Adipose tissue (tissue), 3 donors: ENCODE measurements around the gene AKNA. TPM values are rescaled to one million over a fixed set of nuclear protein-coding genes. Genes with fewer than 3 reads are reported as not detected.

Source experiments
- H3K27ac ChIP-seq: one replicate; pipeline ENCODE4 v1.5.1; 2013; ENCODE audit warnings: low read depth, low read length
- WGBS, 3 donors: extraction: QIAGEN DNeasy Blood & Tissue Kit; methylation state at CpG; one replicate each; pipeline ENCODE4 v1.1.7; 2013; 5-methylcytosine and 5-hydroxymethylcytosine counted together
- polyA plus RNA-seq, 3 donors: library from polyadenylated mRNA; stranded (reverse); fragments of 200-250 nt; gene quantifications; one replicate each; pipeline ENCODE4 v1.2.3, GENCODE V29; 2013
- donor health status: healthy with polysubstance abuse.
- donor health status: Bipolar disorder and iron deficiency.
- donor health status: healthy.

AKNA gene
- polyA plus RNA-seq, 3 donors, result 10.3 to 25.5 (median 22.3) TPM

DNA sequence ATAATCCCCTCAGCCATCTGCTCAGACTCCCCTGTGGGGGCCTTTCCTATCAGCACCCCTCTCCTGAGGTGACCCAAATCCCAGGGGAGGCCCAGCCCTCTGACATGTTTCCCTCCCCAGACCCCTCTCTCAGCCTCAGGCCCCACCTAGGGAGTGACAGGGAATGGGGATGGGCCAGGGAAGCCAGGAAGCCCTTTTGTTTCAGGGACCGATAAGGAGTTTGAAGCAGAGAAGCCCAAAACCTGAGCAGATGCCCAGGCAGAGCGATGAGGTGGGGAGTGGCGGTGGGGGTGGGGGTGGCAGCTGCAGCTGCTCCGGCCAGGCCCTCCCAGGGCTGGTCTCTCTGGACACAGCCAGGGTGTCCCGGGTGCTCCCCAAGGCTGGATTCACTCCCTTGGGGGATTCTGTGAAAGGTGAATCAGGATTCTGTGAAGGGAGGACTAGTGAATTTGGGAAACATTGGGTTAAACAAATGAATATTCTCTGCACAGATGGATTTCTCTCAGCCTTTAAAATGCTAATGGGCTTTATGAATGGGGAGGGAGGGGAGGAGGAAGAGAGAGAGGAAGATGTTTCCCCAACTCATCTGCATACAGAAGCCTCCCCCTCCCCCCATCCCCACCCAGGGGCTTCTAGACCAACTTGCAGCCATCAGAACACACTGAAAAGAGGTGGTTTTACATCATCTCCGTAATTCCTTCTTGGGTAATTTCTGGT lies 17.4 kb downstream of the AKNA start:
- H3K27ac ChIP-seq, result no peak overlapping the region
- WGBS, 3 donors, result 63 to 79% (median 69%) methylated on average over 6 of the region's 6 CpGs

DNA sequence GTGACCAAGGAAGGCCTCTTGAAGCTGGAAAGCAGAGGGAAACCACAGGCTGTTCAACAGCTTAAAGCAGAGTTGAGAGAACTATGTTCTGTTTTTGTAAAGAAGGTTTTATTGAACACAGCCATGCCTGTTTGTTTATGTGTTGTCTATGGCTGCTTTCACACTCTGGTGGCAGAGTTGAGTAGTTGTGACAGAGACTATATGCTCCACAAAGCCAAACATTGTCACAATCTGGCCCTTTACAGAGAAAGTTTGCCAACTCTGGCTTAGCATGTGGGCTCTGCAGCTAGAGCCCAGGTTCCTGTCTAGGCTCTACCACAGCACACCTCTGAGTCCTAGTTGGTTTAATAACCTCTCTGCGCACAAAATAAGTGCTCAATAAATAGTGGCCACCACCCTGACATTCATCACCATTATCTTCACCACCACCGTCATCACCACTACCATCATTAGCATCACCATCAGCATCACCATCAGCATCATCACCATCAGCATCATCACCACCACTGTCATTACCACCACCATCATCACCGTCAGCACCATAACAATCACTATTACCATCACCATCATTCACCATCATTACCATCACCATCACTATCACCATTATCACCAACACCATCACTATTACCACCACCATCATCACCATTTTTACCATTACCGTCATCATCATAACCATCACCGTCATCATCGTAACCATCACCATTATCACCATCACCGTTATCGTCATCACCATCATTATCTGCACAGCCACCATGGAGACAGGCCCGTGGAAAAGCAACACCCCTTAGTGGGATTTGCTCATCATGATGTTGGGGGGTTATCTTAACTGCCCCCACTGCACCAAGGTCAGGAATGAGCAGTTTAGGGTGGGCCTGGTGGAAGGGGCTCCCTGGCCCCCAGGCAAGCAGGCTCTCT lies 18.3 kb downstream of the AKNA start:
- 95 to 97% (median 96%) methylated on average over 9 of the region's 9 CpGs for WGBS, 3 donors
- H3K27ac ChIP-seq, result no peak overlapping the region

DNA sequence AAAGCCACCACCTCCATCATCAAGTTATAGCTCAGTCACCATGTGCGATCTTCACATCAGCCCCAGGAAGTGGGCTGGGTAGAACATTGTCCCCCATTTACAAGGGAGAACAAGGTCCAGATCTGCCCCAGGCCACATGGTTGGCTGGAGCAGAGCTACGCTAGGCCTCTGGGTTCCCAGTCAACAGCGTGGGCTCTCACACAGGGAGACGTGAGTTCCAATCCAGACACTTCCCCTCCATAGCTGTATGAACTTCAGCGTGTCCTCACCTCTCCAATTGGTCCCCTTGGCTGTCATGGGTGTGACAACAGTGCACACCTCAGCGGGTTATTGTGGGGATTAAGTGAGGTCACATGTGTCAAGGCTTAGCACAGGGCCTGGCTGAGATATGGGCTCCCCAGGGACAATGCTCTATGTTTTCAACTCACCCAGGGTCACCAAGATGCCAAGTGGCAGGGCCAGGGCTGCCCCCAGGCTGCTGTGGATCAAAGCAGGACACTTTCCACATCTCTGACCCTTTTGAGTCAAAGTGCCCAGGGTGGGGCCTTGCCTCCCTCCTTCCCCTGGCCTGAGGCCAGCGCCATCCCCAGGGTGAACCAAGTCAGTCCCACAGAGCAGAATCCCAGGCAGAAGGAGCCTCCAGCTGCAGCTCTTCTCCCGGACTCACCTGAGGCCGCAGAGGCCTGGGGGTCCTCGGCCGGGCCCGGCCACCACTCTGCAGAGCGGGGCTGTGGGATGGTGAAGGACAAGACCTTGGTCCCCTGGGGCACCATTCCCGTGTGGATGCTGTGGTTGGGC lies 19.8 kb downstream of the AKNA start:
- no peak overlapping the region for H3K27ac ChIP-seq
- WGBS, 3 donors, result 91 to 92% (median 91%) methylated on average over 14 of the region's 14 CpGs

DNA sequence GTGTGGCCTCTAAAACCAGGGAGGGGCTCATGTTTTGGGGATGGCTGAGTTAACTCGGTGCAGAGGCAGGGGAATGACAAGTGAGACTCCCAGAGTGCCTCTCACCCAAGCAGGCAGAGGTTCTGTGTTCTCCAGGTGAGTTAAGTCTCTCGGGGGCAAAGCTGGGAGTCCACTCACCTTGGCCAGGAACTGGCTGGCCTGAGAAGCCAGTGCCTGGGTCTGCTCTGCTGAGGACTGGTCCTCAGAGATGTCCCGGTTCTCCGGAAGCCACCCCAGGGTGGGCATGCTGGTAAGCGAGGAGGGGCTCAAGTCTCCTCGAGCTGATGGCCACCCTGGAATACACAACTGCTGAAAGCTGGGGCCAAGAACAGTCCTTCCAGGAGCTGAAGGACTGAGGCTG lies 20.4 kb downstream of the AKNA start:
- WGBS, 3 donors, result 84 to 90% (median 85%) methylated on average over 6 of the region's 6 CpGs
- no peak overlapping the region for H3K27ac ChIP-seq

- WGBS, 3 donors, result 27 to 64% (median 32%) methylated on average over 10 of the region's 10 CpGs
- no peak overlapping the region for H3K27ac ChIP-seq
These were observed 21.3 kb downstream of the AKNA start for GRCh38 chr9:114366334-114367128.

DNA sequence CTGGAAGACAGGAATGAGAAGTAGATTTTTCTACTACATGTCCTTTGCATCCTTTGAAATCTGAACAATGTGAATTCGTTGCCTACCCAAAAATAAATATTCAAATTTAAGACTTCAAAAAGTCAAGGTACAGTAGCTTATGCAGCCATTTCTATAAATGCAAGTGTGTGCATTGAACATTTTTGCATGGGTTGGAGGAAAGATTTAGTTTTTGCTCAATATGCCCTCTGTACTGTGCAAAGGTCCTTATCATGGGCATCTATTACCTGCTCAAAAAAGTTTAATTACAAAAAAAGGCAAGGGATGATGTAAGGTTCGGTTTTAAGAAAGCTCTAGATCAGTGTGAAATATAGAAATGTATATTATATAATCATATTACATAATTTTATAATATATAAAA lies 22.6 kb downstream of the AKNA start:
- no peak overlapping the region for H3K27ac ChIP-seq
- WGBS, 3 donors, result 84 to 91% (median 85%) methylated on average over 2 of the region's 2 CpGs

DNA sequence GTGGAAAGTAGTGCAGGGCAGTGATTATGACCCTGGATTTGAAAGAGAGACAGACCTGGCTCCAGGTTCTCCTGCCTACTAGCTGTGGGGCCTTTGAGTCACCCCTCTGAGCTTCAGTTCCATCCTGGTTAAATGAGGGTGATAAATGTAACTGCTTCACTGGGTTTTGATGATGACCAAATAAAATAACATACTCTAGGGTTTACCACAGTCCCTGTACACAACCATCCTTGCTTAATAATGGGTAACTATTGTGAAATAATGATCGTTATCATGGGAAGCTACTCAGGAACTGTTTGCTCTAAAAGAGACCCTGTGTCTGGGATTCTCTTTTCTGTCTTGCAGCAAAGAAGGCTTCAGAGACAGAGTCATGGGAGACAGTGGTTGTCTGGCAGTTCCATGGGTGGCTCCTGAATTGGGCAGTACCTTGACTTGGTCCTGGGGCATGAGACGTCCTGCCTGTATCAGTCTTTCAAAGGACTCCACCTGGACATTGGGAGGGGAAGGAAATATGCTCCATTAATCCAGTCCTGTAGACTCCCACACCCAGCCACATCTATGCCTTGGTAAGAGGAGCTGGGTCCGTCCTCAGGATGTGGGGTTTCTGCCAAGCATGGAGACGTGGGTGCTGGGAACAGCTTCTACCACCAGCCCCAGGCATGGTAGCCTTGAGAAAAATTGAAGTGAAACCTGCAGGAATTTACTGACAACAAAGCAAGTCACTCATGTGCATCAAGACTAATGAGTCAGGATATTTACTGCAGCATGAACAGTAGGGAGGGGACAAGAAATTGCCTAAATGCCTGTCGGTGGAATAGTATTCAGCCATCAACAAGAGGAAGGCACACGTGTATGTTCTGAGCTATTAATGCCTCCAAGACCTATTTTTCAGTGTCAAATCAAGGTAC lies 23.4 kb downstream of the AKNA start:
- no peak overlapping the region for H3K27ac ChIP-seq
- 41 to 69% (median 51%) methylated on average over 6 of the region's 6 CpGs for WGBS, 3 donors

- H3K27ac ChIP-seq, result no peak overlapping the region
- 34 to 74% (median 60%) methylated on average over 2 of the region's 2 CpGs for WGBS, 3 donors
These were observed 24.4 kb downstream of the AKNA start for GRCh38 chr9:114363424-114363823.

DNA sequence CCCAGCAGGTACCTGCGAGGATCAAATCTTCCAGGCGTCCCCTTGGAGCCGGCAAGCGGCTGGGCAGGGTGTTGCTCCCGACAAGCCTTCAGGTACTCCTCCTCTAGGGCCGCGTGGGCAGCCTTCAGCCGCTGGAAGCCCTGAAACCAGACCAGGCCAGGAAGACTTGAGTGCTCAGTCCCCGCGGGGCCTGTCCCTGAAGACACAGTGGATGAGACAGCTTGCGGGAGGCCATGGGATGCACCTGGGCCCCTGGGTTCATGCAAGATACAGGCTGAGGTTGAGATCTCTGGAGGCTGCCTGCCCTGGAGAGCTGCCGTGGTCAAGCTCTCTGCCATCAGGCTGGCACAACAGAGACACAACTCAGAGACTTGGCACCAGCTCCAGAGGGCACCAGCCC lies 25.4 kb downstream of the AKNA start:
- 86 to 91% (median 86%) methylated on average over 12 of the region's 12 CpGs for WGBS, 3 donors
- H3K27ac ChIP-seq, result no peak overlapping the region

- WGBS, 3 donors, result 93 to 97% (median 95%) methylated on average over 7 of the region's 7 CpGs
- no peak overlapping the region for H3K27ac ChIP-seq
These were observed 26.2 kb downstream of the AKNA start for GRCh38 chr9:114361542-114361941.

GRCh38 chr9:114359801-114360200 lies 28.0 kb downstream of the AKNA start:
- WGBS, 3 donors, result 94 to 98% (median 96%) methylated on average over 7 of the region's 7 CpGs
- H3K27ac ChIP-seq, result no peak overlapping the region

DNA sequence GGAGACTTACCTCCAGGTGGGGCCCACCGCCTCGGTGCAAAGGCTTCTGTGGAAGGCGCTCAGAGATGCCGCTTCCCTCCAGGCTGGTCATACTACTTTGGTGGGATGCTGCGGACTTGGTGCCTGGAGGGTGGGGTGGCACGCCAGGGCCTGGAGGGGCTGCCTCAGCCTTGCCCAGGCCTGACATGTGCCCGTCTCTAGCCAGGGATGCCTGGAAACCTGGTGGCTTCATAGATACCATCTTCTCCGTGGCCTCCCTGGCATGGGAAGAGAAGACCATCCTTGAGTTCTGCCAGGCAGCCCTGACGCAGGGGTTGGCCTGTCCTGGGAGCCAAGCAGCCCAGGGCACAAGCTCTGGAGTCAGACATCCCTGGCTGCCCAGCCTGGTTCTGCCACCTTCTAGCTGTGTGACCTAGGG lies 29.9 kb downstream of the AKNA start:
- H3K27ac ChIP-seq, result no peak overlapping the region
- WGBS, 3 donors, result 92 to 99% (median 98%) methylated on average over 9 of the region's 9 CpGs

DNA sequence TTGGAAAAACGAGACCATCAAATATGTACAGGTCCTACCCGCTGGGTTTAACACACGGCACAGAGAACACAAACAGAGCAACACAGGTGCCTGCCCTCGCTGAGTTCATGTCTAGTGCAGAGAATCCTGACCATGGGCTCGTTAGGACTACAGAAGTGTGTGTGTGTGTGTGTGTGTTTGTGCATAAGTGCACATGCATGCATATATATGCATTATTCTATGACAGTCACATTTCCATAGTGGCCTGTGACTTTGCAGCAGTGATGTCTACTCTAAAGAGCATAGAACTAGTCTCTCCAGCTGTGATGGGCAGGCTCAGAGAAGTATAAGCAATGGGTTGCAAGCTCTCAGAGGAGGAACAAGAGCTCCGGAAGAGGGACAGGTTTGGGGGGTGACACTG lies 30.4 kb downstream of the AKNA start:
- H3K27ac ChIP-seq, result no peak overlapping the region
- WGBS, 3 donors, result 89 to 96% (median 92%) methylated on average over 6 of the region's 6 CpGs

DNA sequence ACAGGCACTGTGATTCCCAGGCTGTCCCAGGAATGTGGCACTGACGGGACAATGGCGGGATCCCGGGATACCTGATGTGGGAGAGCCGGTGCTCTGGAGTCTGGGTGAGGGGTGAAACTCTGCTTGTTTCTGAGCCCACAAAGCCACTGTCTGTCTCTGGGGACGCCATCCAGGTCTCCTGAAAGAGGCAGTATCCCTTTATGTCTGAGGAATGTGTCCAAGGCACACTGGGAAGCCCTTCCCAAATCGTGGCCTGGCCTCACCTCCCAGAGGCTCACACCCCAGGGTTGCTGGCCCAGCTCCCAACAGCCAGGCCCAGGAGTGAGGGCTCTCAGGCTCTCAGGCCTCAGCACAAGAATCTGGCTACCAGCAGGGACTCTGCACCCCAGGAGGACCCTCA lies 31.0 kb downstream of the AKNA start:
- H3K27ac ChIP-seq, result no peak overlapping the region
- WGBS, 3 donors, result 80 to 86% (median 85%) methylated on average over 6 of the region's 6 CpGs

DNA sequence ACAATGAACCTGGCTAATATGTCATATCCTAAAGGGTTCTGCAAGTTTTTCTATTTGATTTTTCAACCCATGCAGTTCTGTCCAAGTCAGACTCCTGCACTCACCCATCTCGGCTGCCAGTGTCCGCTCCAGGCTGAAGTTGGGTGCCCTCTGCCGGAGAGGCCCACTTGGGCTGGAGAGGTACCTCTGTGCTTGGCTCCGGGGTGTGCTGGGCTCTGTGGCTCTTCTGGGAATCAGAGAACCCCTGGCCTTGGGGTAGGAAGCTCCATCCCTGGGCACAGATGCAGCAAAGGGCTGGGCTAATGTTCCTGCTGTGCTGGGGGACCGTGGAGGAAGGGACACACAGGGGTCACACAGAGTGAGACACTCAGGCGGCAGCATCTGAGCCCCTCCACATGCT lies 32.0 kb downstream of the AKNA start:
- no peak overlapping the region for H3K27ac ChIP-seq
- 89 to 96% (median 95%) methylated on average over 6 of the region's 6 CpGs for WGBS, 3 donors

DNA sequence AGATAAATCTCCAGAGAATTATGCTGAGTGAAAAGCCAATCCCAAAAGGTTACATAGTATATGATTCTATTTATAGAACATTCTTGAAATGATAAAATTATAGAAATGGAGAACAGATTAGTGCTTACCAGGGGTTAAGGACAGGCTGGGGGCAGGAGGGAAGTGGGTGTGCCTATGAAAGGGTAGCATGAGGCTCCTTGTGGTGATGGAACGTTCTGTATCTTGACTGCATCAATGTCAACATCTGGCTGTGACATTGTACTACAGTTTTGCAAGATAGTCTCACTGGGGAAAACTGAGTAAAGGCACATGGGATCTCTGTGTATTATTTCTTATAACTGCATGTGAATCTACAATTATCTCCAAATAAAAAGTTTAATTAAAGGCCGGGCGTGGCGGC lies 35.9 kb downstream of the AKNA start:
- 78 to 87% (median 78%) methylated on average over 4 of the region's 4 CpGs for WGBS, 3 donors
- H3K27ac ChIP-seq, result no peak overlapping the region
